Trophoblast cell (in vitro differentiated cells and primary cell): ENCODE data around the gene DSG1.

Experiments
- DNase-seq, 2 donors: peaks; one replicate each; pipeline ENCODE4 v3.0.0-alpha.2; 2016
- H2AFZ ChIP-seq: 2 replicates; pipeline ENCODE4 v1.6.1; 2013; ENCODE audit warnings: low read length, moderate library complexity, mild to moderate bottlenecking; ENCODE audit not compliant: insufficient read depth, poor library complexity
- H2AK5ac ChIP-seq: 2 replicates; pipeline ENCODE4 v1.6.1; 2013; ENCODE audit warnings: mild to moderate bottlenecking, low read length
- H2BK120ac ChIP-seq: 2 replicates; pipeline ENCODE4 v1.6.1; 2013; ENCODE audit warnings: low read length, mild to moderate bottlenecking, moderate library complexity; ENCODE audit not compliant: insufficient read depth, poor library complexity
- H2BK12ac ChIP-seq: 2 replicates; pipeline ENCODE4 v1.6.1; 2013; ENCODE audit warnings: mild to moderate bottlenecking, low read length, moderate library complexity
- H2BK5ac ChIP-seq: 2 replicates; pipeline ENCODE4 v1.6.1; 2013; ENCODE audit warnings: low read length, low read depth, moderate library complexity, mild to moderate bottlenecking; ENCODE audit not compliant: poor library complexity
- H3K14ac ChIP-seq: 2 replicates; pipeline ENCODE4 v1.6.1; 2013; ENCODE audit warnings: mild to moderate bottlenecking, low read length
- H3K18ac ChIP-seq: 2 replicates; pipeline ENCODE4 v1.6.1; 2013; ENCODE audit warnings: mild to moderate bottlenecking, low read length
- H3K23ac ChIP-seq: 2 replicates; pipeline ENCODE4 v1.6.1; 2013; ENCODE audit warnings: low read length
- H3K27ac ChIP-seq: 2 replicates; pipeline ENCODE4 v1.5.1; 2013; ENCODE audit warnings: low read depth, mild to moderate bottlenecking, inconsistent platforms, low read length, moderate library complexity
- H3K27me3 ChIP-seq: 2 replicates; pipeline ENCODE4 v1.6.1; 2013; ENCODE audit warnings: inconsistent platforms, mild to moderate bottlenecking, low read length, moderate library complexity; ENCODE audit not compliant: insufficient read depth
- H3K36me3 ChIP-seq, 2 experiments: 1 replicate in 1 of 2; 2 replicates in 1 of 2; pipeline ENCODE4 v1.6.1; 2013; ENCODE audit warnings: low read length in 2 of 2, mild to moderate bottlenecking in 2 of 2, moderate library complexity in 1 of 2; ENCODE audit not compliant: insufficient read depth in 2 of 2, control insufficient read depth in 1 of 2
- H3K4ac ChIP-seq: 2 replicates; pipeline ENCODE4 v1.6.1; 2013; ENCODE audit warnings: low read depth, mild to moderate bottlenecking, low read length, moderate library complexity
- H3K4me1 ChIP-seq, 2 experiments: 1 replicate in 1 of 2; 2 replicates in 1 of 2; pipeline ENCODE4 v1.6.1; 2013; ENCODE audit warnings: low read length in 2 of 2, mild to moderate bottlenecking in 2 of 2, moderate library complexity in 1 of 2; ENCODE audit not compliant: insufficient read depth in 2 of 2, control insufficient read depth in 1 of 2
- H3K4me2 ChIP-seq: 2 replicates; pipeline ENCODE4 v1.6.1; 2013; ENCODE audit warnings: inconsistent platforms, mild to moderate bottlenecking, low read length, moderate library complexity
- H3K4me3 ChIP-seq: 2 replicates; pipeline ENCODE4 v1.5.1; 2013; ENCODE audit warnings: mild to moderate bottlenecking, low read depth, low read length, inconsistent platforms
- H3K79me1 ChIP-seq: one replicate; pipeline ENCODE4 v1.6.1; 2013; ENCODE audit warnings: low read length
- H3K79me2 ChIP-seq: 2 replicates; pipeline ENCODE4 v1.6.1; 2013; ENCODE audit warnings: low read length, mild to moderate bottlenecking; ENCODE audit not compliant: control insufficient read depth, insufficient read depth, poor library complexity
- H3K9ac ChIP-seq: 2 replicates; pipeline ENCODE4 v1.6.1; 2013; ENCODE audit warnings: mild to moderate bottlenecking, low read length
- H3K9me3 ChIP-seq: 2 replicates; pipeline ENCODE4 v1.6.1; 2013; ENCODE audit warnings: low read depth, mild to moderate bottlenecking, control low read depth, inconsistent platforms, low read length; ENCODE audit not compliant: insufficient read depth
- H4K12ac ChIP-seq: 2 replicates; pipeline ENCODE4 v1.6.1; 2013; ENCODE audit warnings: low read depth, mild to moderate bottlenecking, low read length, moderate library complexity
- H4K8ac ChIP-seq: 2 replicates; pipeline ENCODE4 v1.6.1; 2013; ENCODE audit warnings: low read depth, mild to moderate bottlenecking, low read length, moderate library complexity
- H4K91ac ChIP-seq: one replicate; pipeline ENCODE4 v1.6.1; 2013; ENCODE audit warnings: low read depth, mild to moderate bottlenecking, low read length, moderate library complexity
- WGBS: extraction: QIAGEN DNeasy Blood & Tissue Kit; methylation state at CpG from one replicate; pipeline ENCODE4 v1.1.7; 2013; ENCODE audit warnings: missing lambda C conversion rate; ENCODE audit not compliant: insufficient read length, insufficient coverage; ENCODE audit errors: extremely low coverage; 5-methylcytosine and 5-hydroxymethylcytosine counted together

Gene DSG1

DNA sequence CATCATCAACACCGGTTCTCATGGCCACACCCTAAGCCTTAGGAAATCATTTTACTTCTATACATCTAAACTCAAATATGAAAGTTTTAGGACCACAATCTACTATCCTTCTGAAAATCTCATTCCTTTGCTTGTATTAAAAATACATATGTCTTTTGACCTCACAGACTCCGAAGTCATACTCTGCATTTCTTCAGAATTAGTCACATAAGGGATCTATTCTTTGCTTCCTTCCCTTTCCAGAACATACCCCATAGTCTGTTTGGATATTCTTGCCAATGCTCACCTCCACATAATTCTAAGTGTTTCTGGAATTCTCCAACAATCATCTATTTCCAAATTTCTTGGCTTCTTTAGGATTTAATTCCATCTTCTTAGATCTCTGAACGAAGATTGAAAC, 14.2 kb upstream of the DSG1 start:
- Histone ChIP-seq H3K4me3 (no peak overlapping the region), H4K8ac (no peak overlapping the region), H3K9me3 (no peaks in the 10 kb centered on the region), H2AFZ (no peak overlapping the region), H4K91ac (no peak overlapping the region), H3K27ac (no peak overlapping the region), H3K14ac (no peak overlapping the region), H3K9ac (no peak overlapping the region), H3K36me3 (no peaks in the 10 kb centered on the region), H2BK5ac (no peak overlapping the region), H3K27me3 (no peaks in the 10 kb centered on the region), H3K4me1 (peaks cover 4 to 6% of the 10 kb centered on the region in 2 experiments), H4K12ac (no peak overlapping the region), H2AK5ac (no peak overlapping the region), H3K79me1 (no peaks in the 10 kb centered on the region), H3K4ac (no peak overlapping the region), H2BK12ac (no peak overlapping the region), H3K4me2 (no peak overlapping the region), H3K23ac (no peak overlapping the region), H3K79me2 (no peaks in the 10 kb centered on the region), H3K18ac (no peak overlapping the region), H2BK120ac (no peak overlapping the region)
- peak in 1 of 2 donors; percentile 85 for DNase-seq
- WGBS, result no CpG with 5 or more reads among the region's 3 CpGs

GRCh38 chr18:31309115-31309514, 8.8 kb upstream of the DSG1 start:
- no peak for DNase-seq
- Histone ChIP-seq H2AK5ac (no peak overlapping the region), H3K9ac (no peak overlapping the region), H3K4me3 (no peak overlapping the region), H3K79me1 (no peaks in the 10 kb centered on the region), H3K4me2 (no peak overlapping the region), H4K8ac (no peak overlapping the region), H3K4ac (no peak overlapping the region), H3K23ac (no peak overlapping the region), H3K18ac (no peak overlapping the region), H2AFZ (no peak overlapping the region), H4K91ac (no peak overlapping the region), H4K12ac (no peak overlapping the region), H2BK12ac (no peak overlapping the region), H2BK120ac (no peak overlapping the region), H2BK5ac (no peak overlapping the region), H3K27ac (no peak overlapping the region), H3K14ac (no peak overlapping the region), H3K27me3 (no peaks in the 10 kb centered on the region), H3K36me3 (no peaks in the 10 kb centered on the region), H3K79me2 (no peaks in the 10 kb centered on the region), H3K4me1 (no peaks in the 10 kb centered on the region), H3K9me3 (no peaks in the 10 kb centered on the region)
- WGBS, result 100% methylated on average over 2 of the region's 2 CpGs

- Histone ChIP-seq H3K14ac (no peak overlapping the region), H2BK5ac (no peak overlapping the region), H2AK5ac (no peak overlapping the region), H3K36me3 (no peaks in the 10 kb centered on the region), H3K9me3 (no peaks in the 10 kb centered on the region), H2BK12ac (no peak overlapping the region), H3K4me3 (no peak overlapping the region), H3K27ac (no peak overlapping the region), H3K27me3 (no peaks in the 10 kb centered on the region), H4K12ac (no peak overlapping the region), H3K18ac (no peak overlapping the region), H4K8ac (no peak overlapping the region), H3K79me2 (no peaks in the 10 kb centered on the region), H4K91ac (no peak overlapping the region), H3K23ac (no peak overlapping the region), H2BK120ac (no peak overlapping the region), H2AFZ (no peak overlapping the region), H3K4ac (no peak overlapping the region), H3K9ac (no peak overlapping the region), H3K4me1 (no peaks in the 10 kb centered on the region), H3K4me2 (no peak overlapping the region), H3K79me1 (no peaks in the 10 kb centered on the region)
- DNase-seq, result no peak
- no CpG with 5 or more reads among the region's 4 CpGs for WGBS
These were observed 986 bp upstream of the DSG1 start for GRCh38 chr18:31316974-31317373.

DNA sequence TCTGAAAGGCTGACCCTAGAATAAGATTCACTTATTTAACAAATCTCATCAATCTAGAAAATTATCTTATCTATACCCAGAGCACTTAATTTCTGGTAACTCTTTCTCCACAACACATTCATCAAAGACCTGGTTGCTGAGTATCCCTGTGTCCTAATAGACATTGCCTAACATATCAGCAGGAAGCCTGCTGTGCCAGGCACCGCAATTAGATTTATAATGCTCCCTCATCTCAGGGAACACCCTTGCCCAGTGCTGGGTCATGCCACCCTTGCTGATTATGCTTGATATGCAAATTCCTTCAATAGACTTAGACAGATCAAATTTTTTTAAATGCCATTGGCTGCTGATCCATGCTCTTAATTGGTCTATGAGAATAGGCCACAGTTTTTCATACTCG, 3.8 kb downstream of the DSG1 start:
- Histone ChIP-seq H3K14ac (no peak overlapping the region), H2BK120ac (no peak overlapping the region), H4K8ac (no peak overlapping the region), H3K9me3 (no peaks in the 10 kb centered on the region), H2BK12ac (no peak overlapping the region), H3K79me2 (no peaks in the 10 kb centered on the region), H3K9ac (no peak overlapping the region), H3K27ac (no peak overlapping the region), H2AK5ac (no peak overlapping the region), H3K18ac (no peak overlapping the region), H3K4me2 (no peak overlapping the region), H2BK5ac (no peak overlapping the region), H3K79me1 (no peaks in the 10 kb centered on the region), H4K91ac (no peak overlapping the region), H3K36me3 (no peaks in the 10 kb centered on the region), H3K27me3 (no peaks in the 10 kb centered on the region), H4K12ac (no peak overlapping the region), H3K23ac (no peak overlapping the region), H3K4ac (no peak overlapping the region), H3K4me1 (no peaks in the 10 kb centered on the region), H2AFZ (no peak overlapping the region), H3K4me3 (no peak overlapping the region)
- WGBS, result no CpG with 5 or more reads among the region's 2 CpGs
- DNase-seq, result no peak
